HG03469 (cell line): Measurements from ENCODE around the gene KCND3.

Experiments
- ATAC-seq: cut with Tn5 transposase; IDR thresholded peaks from one replicate; pipeline ENCODE4 v1.9.1; 2021; ENCODE audit warnings: mild to moderate bottlenecking, moderate library complexity, moderate number of reproducible peaks; ENCODE audit not compliant: unreplicated experiment

KCND3 gene

GRCh38 chr1:111959436-111959835 lies 30.0 kb downstream of the KCND3 start:
- ATAC-seq, result no peak

GRCh38 chr1:111958851-111959250 lies 30.6 kb downstream of the KCND3 start:
- no peak for ATAC-seq

GRCh38 chr1:111958075-111958474 lies 31.4 kb downstream of the KCND3 start:
- ATAC-seq, result no peak

GRCh38 chr1:111956155-111956771 lies 33.2 kb downstream of the KCND3 start:
- no peak for ATAC-seq

- no peak for ATAC-seq
These were observed 33.7 kb downstream of the KCND3 start for GRCh38 chr1:111955755-111956154.

GRCh38 chr1:111953797-111954196 lies 35.7 kb downstream of the KCND3 start:
- no peak for ATAC-seq

- ATAC-seq, result no peak
These were observed 37.3 kb downstream of the KCND3 start for GRCh38 chr1:111952125-111952657.

GRCh38 chr1:111948209-111949171 lies 41.0 kb downstream of the KCND3 start:
- no peak for ATAC-seq

- ATAC-seq, result no peak
These were observed 45.4 kb downstream of the KCND3 start for GRCh38 chr1:111943846-111944749.

GRCh38 chr1:111943066-111943465 lies 46.4 kb downstream of the KCND3 start:
- ATAC-seq, result no peak

GRCh38 chr1:111938536-111938935 lies 50.9 kb downstream of the KCND3 start:
- ATAC-seq, result no peak

GRCh38 chr1:111938123-111938522 lies 51.3 kb downstream of the KCND3 start:
- no peak for ATAC-seq

- no peak for ATAC-seq
These were observed 52.2 kb downstream of the KCND3 start for GRCh38 chr1:111937147-111937725.

- no peak for ATAC-seq
These were observed 55.2 kb downstream of the KCND3 start for GRCh38 chr1:111934106-111934852.

- ATAC-seq, result no peak
These were observed 59.1 kb downstream of the KCND3 start for GRCh38 chr1:111930356-111930755.

- no peak for ATAC-seq
These were observed 60.9 kb downstream of the KCND3 start for GRCh38 chr1:111928531-111928930.

- no peak for ATAC-seq
These were observed 61.8 kb downstream of the KCND3 start for GRCh38 chr1:111927652-111928051.

- ATAC-seq, result no peak
These were observed 64.7 kb downstream of the KCND3 start for GRCh38 chr1:111924786-111925185.

- ATAC-seq, result no peak
These were observed 65.7 kb downstream of the KCND3 start for GRCh38 chr1:111923766-111924165.

GRCh38 chr1:111921948-111922347 lies 67.5 kb downstream of the KCND3 start:
- ATAC-seq, result no peak
